Stimulated activated CD8-positive, alpha-beta memory T cell treated with anti-CD3 and anti-CD28 coated beads, Interleukin-4, amount 100 ng/mL, for 1 hour (primary cell): ENCODE measurements around the gene ADIPOQ.
"Not testable (repeated sequence)": the region's sequence is repeated elsewhere in the genome, so short reads cannot be mapped to it uniquely, and the experiment has no call there.

Experiments
- DNase-seq, 2 donors: peaks; one replicate each; pipeline ENCODE4 v3.0.0-alpha.2; 2020; ENCODE audit warnings: low read depth in 2 of 2, low spot score in 1 of 2

Gene ADIPOQ

GRCh38 chr3:186826410-186826975 is 16.0 kb upstream of the ADIPOQ start:
- DNase-seq: no peak

GRCh38 chr3:186826976-186827857 is 15.3 kb upstream of the ADIPOQ start:
- DNase-seq: peak; percentile 53 to 68

DNA sequence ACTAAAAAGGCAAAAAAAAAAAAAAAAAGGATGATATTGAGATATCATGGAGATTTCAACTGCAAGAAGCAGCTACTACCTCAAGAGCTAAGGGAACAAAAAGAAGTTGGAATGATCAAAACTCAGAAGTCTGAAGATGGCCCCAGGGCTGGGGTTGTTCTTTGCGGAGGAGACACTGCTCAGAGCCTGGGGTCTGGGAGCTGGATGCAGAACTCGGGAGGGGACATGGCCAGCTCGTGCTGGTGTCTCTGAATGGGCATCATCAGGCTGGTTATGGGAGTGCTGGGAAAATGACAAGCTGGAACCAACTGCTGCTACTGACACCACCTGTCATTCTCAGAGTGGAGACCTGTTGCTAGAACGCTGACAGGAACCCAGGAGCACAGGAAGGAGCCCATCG is 14.2 kb upstream of the ADIPOQ start:
- no peak for DNase-seq

DNA sequence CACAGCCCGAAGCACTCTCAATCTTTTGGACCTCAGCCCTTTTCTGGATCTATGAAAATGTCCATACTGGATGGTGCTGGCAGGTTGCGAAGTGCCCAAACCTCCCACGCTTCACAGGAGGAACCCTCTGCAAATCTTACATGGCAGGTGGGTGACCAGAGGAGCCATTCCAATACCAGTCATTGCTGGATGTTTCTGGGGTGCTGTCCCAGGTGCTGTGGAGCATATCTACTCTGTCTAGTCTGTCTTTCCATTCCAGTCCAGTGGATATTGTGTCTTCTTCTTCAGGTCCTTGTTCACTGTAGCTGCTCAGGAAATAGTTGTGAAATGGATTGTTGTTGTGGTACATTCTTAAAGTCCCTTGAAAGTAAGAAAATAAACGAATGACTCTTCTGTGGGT is 10.7 kb upstream of the ADIPOQ start:
- no peak for DNase-seq

GRCh38 chr3:186832276-186832675 is 10.2 kb upstream of the ADIPOQ start:
- no peak for DNase-seq

- DNase-seq: no peak
These were observed 2.5 kb upstream of the ADIPOQ start for GRCh38 chr3:186839874-186840641.

GRCh38 chr3:186841620-186842019 is 890 bp upstream of the ADIPOQ start:
- DNase-seq: no peak

DNA sequence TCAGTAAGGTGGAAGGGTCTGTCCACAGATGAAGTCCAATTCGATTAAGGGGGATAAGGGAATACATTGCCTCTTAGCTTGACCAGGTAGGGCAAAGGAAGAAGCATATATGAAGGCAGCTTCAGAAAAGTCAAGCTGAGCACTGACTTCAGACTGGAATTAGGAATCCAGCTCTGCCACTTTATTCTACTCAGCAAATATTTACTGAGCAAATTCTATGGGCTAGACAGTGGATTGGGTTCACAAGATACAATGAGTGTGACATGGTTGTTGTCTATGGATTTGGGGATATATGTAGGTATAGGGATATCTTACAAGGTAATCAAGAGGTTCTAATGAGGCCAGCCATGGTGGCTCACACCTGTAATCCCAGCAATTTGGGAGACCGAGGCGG is 526 bp downstream of the ADIPOQ start:
- DNase-seq: no peak

- DNase-seq: no peak
These were observed 2.4 kb downstream of the ADIPOQ start for GRCh38 chr3:186844908-186845307.

DNA sequence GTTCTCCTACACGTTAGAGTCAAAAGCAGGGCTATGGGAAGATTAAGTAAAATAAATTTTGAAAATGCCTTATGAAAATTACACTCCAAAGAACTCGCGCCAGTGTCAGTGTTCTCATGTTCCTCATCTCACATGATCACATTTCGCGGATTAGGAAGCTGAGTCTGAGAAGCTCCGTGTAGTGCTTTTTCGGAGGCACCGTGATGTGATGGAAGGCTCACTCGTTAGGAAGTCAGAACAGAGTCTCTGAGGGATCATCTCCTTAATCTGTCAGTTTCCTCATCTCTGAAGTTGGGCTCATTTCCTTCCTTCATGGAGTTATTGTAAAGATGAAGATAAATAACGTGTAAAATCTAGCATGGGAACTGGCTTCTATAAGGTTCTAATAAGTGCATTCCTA is 3.2 kb downstream of the ADIPOQ start:
- no peak for DNase-seq

- no peak for DNase-seq
These were observed 4.9 kb downstream of the ADIPOQ start for GRCh38 chr3:186847437-186847836.

- DNase-seq: no peak
These were observed 7.0 kb downstream of the ADIPOQ start for GRCh38 chr3:186849374-186849975.

DNA sequence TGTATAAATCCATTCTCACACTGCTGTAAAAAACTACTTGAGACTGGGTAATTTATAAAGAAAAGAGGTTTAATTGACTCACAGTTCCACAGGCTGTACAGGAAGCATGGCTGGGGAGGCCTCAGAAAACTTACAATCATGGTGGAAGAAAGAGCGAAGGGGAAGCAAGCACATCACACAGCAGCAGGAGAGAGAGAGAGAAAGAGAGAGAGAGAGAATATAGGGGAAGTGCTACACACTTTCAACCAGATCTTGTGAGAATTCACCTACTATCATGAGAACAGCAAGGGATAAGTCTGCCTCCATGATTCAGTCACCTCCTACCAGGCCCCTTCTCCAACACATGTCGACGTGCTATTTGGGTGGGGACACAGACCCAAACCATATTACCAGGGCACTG is 9.3 kb downstream of the ADIPOQ start:
- DNase-seq: not testable (repeated sequence)

GRCh38 chr3:186852994-186853393 is 10.5 kb downstream of the ADIPOQ start:
- DNase-seq: no peak

- DNase-seq: no peak
These were observed 11.6 kb downstream of the ADIPOQ start for GRCh38 chr3:186854146-186854545.

DNA sequence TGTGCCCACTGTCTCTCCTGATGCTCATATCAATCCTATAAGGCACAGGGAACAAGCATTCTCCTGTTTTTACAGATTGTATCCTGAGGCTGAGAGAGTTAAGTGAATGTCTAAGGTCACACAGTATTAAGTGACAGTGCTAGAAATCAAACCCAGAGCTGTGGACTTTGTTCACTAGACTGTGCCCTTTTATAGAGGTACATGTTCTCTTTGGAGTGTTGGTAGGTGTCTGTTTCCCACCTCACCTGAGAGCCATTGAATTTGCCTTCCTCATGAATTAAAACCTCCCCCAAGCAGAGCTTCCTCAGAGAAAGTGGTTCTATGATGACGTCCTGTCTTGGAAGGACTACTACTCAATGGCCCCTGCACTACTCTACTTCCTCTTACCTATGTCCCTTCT is 12.4 kb downstream of the ADIPOQ start:
- DNase-seq: no peak

GRCh38 chr3:186857743-186858142 is 15.2 kb downstream of the ADIPOQ start:
- DNase-seq: no peak

GRCh38 chr3:186865215-186865853 is 22.8 kb downstream of the ADIPOQ start:
- DNase-seq: not testable (repeated sequence)

GRCh38 chr3:186866095-186866494 is 23.6 kb downstream of the ADIPOQ start:
- not testable (repeated sequence) for DNase-seq

DNA sequence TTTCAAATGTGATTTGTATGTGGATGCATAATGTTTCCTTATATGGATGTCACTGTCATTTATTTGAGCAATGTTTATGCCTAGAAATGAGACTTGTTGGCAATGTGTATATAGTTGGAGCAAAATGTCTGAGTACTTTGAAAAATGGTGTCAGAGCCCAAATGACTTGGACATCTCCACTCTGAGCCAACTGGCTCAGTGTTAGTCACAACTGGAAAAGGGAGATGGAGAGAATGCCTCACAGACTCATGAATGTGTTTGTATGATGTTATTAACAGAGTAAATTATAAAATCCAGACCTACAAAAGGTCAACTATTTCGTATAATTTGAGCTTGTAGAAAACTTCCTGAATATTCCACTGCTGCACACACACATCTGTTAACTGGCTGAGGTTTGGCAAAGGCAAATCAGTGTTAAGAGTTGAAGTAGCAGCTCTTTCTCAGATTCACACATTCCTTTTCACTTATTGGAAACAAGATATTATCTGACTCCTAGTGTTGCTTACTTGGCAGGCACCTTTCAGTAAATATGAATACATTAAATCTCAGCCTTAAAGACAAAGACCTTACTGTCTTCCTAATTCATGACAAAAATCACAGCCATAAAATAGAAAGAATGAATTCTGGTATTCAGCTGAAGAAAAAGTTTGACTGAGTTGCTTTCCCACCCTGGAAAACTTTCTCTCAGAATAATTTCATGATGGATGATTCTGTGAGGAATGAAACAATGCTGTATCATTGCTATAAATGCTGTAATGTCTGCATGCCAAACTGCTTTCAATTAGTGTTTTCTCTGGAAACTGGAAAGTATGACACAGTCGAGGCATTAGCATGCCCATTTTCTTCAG is 27.0 kb downstream of the ADIPOQ start:
- DNase-seq: no peak
